Glomerular visceral epithelial cell (primary cell): ENCODE data around the gene TRABD.
"Not testable (repeated sequence)": the region's sequence is repeated elsewhere in the genome, so short reads cannot be mapped to it uniquely, and the experiment has no call there.

Source experiments
- DNase-seq: peaks from one replicate; pipeline ENCODE4 v3.0.0-alpha.2; 2016; ENCODE audit errors: extremely low spot score

Gene TRABD

DNA sequence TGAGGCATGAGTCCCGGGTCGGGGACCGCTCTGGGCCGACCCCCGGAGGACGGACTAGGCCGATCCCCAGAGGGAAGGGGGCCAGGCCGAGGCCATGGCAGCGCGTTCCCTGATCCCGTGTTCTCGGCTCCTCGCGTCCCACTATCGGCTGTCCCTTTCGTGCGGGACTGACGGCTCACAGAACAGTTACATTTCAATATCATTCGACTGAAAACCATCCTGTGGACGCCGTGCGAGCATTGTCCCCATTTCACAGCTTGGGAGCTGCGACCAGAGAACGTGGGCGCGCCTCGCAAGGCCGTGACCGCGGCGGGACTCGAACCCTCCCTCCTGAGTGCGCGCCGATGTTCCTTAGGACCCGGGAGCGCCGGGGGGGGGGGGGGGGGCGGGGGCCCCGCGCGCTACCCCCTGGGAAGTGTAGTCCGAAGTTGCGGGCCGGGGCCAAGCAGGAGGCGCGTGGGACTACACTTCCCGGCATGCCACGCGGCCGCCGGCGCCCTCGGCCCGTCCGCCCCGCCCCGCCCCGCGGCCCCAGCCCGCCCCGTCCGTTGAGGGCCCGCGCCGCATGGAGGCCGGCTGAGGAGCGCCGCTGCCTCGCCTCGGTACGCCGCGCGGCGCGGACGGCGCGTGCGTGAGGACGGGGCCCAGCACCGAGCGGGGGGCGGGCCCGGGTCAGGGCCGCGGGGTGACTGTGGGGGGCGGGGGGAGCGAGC lies at the start of gene TRABD:
Gene TRABD (plus strand): TSS at position 539 of the 713 bp plus-strand sequence. CDS start 7,148 bp downstream, outside the sequence.
- DNase-seq, result peak; percentile 93

- peak; percentile 11 for DNase-seq
Measured at GRCh38 chr22:50136581-50137015, 49.1 kb upstream of the TRABD start.

- not testable (repeated sequence) for DNase-seq
Measured at GRCh38 chr22:50137277-50137676, 48.4 kb upstream of the TRABD start.

DNA sequence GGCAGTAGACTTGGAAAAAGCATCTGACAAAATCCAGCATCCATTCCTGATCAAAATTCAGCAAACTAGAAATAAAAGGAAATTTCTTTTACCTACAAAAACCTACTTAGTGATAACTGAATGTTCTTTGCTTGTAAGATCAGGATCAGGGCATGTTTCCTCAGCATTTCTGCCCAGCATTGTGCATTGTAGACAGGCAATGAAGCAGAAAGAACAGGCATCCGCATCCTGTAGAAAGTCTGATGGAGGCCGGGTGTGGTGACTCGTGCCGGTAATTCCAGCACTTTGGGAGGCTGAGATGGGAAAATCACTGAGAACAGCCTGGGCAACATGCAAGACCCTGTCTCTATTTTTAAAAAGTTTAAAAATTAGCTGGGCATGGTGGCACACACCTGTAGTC lies 47.7 kb upstream of the TRABD start:
- DNase-seq, result peak; percentile 11

GRCh38 chr22:50138988-50139387 lies 46.7 kb upstream of the TRABD start:
- DNase-seq, result no peak

DNA sequence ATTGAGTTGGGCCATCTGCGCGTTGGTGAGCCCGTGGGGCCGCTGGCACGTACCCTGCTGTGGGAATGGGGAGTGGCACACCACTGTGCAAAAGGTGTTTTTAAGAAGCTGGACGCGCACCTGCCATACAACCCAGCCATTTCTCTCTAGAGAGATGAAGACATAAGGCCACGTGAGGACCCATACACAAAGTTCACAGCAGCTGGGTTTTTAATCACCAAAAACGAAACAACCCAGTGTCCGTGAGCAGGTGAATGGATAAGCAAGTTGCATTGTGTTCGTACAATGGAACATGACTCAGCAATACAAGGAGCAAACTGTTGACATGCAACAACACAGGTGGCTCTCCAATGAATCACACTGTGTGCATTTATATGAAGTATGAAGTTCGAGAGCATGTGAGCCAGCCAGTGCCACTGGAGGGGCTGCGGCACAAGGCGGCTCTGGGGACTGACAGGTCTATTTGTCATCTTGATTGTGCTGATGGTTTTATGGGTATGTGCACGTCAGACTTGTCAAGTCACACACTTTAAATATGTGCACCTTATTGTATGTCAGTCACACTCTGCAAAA lies 45.8 kb upstream of the TRABD start:
- DNase-seq, result no peak

DNA sequence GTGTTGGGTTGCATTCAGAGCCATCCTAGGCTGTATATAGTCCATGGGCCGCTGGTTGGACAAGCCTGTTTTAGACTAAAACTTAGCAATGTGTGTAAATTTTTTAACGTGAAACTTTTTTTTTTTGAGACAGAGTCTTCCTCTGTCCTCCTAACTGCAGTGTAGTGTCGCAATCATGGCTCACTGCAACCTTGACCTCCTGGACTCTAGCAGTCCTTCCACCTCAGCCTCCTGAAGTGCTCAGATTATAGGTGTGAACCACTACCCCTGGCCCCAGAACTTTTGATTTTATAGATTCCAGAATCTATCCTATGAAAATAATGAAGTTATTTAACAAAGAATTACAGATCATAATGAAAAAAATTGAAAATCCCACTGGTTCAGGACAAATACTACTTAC lies 45.1 kb upstream of the TRABD start:
- no peak for DNase-seq

DNA sequence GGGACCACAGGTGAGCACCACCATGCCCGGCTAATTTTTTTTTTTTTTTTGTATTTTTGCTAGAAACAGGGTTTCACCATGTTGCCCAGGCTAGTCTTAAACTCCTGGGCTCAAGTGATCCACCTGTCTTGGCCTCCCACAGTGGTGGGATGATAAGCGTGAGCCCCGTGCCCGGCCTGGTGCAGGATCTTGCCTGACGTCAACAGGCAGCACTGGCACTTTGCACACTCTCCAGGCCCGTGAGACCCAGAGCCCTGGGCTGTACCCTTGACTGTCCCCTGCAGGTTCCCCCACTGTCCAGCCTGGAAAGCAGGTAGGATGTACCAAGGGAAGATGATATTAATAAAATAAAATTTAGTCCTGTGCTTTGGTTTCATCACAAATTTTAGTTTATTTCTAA lies 44.3 kb upstream of the TRABD start:
- DNase-seq, result no peak

GRCh38 chr22:50141891-50142363 lies 43.8 kb upstream of the TRABD start:
- no peak for DNase-seq

GRCh38 chr22:50143096-50143495 lies 42.6 kb upstream of the TRABD start:
- no peak for DNase-seq

DNA sequence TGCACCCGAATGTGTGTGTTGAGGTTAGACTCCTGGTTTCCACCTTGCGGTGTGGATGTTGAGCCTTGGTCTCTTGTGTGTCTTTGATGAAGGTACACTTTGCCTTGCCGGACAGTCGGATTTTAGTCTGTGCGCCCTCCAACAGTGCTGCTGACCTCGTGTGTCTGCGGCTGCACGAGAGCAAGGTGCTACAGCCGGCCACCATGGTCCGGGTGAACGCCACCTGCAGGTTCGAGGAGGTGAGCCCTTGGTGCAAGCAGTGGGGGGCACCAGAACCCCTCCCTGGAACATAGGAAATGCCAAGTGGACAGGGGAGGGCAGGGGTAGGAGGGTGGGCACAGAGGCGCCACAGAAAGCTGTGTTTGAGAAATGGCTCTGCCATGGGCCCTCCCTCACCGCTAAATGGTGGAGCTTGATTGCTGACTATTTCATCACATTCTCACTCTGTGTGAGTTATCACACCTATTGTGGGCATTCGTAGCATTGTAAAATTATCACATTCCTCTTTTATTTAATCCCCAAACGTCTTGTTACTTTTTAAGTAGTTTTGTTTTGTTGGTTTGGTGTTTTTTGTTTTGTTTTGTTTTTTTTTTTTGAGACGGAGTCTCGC lies 41.6 kb upstream of the TRABD start:
- no peak for DNase-seq

GRCh38 chr22:50145721-50146438 lies 39.8 kb upstream of the TRABD start:
- DNase-seq, result no peak

GRCh38 chr22:50146439-50147238 lies 39.1 kb upstream of the TRABD start:
- DNase-seq, result peak; percentile 58

- DNase-seq, result not testable (repeated sequence)
Measured at GRCh38 chr22:50147258-50148165, 38.2 kb upstream of the TRABD start.

- DNase-seq, result no peak
Measured at GRCh38 chr22:50148166-50148500, 37.6 kb upstream of the TRABD start.

DNA sequence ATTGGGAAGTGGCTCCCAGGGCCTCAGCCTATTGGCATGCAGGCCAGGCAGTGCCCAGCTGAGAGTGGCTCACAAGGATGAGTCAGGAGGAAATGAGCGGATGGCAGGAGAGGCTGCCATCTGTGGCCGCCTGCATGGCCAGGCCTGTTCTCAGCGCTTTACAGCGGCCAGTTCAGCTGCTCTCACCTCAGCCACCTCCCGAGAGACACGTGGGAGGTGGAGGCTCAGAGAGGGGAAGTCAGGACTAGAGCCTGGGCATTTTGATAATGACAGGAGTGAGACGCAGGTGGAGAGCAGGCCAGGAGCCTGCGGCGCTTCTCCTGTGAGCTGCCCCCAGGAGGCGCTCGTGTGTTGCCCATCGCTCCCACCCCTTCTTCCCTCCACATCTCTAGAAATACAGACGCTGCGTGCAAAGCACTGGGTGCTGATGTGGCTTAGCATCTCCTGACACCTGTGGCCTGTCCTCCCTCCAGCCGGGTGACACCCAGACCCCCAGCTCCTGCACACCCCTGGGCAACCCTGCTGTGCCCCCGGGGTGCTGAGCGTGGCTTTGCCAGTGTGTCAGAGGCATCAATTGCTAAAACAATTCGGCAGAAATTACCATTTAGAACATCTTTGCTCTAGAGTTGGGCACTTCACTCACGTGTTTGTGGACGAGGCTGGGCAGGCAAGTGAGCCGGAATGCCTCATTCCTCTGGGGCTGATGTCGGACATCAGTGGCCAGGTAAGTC lies 36.6 kb upstream of the TRABD start:
- DNase-seq, result peak; percentile 77

- DNase-seq, result peak; percentile 57
Measured at GRCh38 chr22:50150161-50151129, 35.3 kb upstream of the TRABD start.
